SK-N-SH treated with all-trans-retinoic acid at 6 μM for 48 hours (cell line): ENCODE measurements around the gene TMEM131L.

Source experiments
- ARNTL ChIP-seq: fragments of 450-650 bp; formaldehyde crosslinking; IDR thresholded peaks from 2 replicates; pipeline ENCODE4 v1.5.0; 2020; ENCODE audit warnings: low read depth, mild to moderate bottlenecking, moderate library complexity, borderline replicate concordance
- BACH2 ChIP-seq: fragments of 250-450 bp; sonication (Bioruptor Pico); IDR thresholded peaks from 2 replicates; pipeline ENCODE4 v1.9.0; 2021; ENCODE audit warnings: mild to moderate bottlenecking, borderline replicate concordance
- CREB5 ChIP-seq: fragments of 250-450 bp; sonication (Bioruptor Pico); IDR thresholded peaks from 2 replicates; pipeline ENCODE4 v1.5.1; 2020; ENCODE audit warnings: low read depth, mild to moderate bottlenecking, moderate library complexity
- ESRRG ChIP-seq: fragments of 250-450 bp; sonication (Bioruptor Pico); IDR thresholded peaks from 2 replicates; pipeline ENCODE4 v1.6.1; 2021; ENCODE audit warnings: mild to moderate bottlenecking
- ISL1 ChIP-seq: fragments of 250-450 bp; sonication (Bioruptor Pico); IDR thresholded peaks from 2 replicates; pipeline ENCODE4 v2.1.2; 2022; ENCODE audit warnings: mild to moderate bottlenecking, moderate library complexity
- PPARA ChIP-seq: fragments of 250-450 bp; sonication (Bioruptor Pico); IDR thresholded peaks from 2 replicates; pipeline ENCODE4 v1.5.0; 2020; ENCODE audit warnings: mild to moderate bottlenecking, borderline replicate concordance
- RARB ChIP-seq: fragments of 250-450 bp; sonication (Bioruptor Pico); IDR thresholded peaks from 2 replicates; pipeline ENCODE4 v1.8.0; 2021; ENCODE audit warnings: mild to moderate bottlenecking, moderate library complexity
- TCF4 ChIP-seq: fragments of 250-450 bp; sonication (Bioruptor Pico); IDR thresholded peaks from 2 replicates; pipeline ENCODE4 v1.8.0; 2021; ENCODE audit warnings: mild to moderate bottlenecking, moderate library complexity, borderline replicate concordance
- ZC3H10 ChIP-seq: fragments of 250-450 bp; sonication (Bioruptor Pico); IDR thresholded peaks from 2 replicates; pipeline ENCODE4 v1.5.1; 2021; ENCODE audit warnings: mild to moderate bottlenecking, moderate library complexity
- ZFP3 ChIP-seq: fragments of 250-450 bp; sonication (Bioruptor Pico); IDR thresholded peaks from 2 replicates; pipeline ENCODE4 v1.5.0; 2020; ENCODE audit warnings: mild to moderate bottlenecking, moderate library complexity
- ZFP30 ChIP-seq: fragments of 450-650 bp; formaldehyde crosslinking; IDR thresholded peaks from 2 replicates; pipeline ENCODE4 v1.5.0; 2022; ENCODE audit warnings: mild to moderate bottlenecking, moderate library complexity
- ZNF70 ChIP-seq: fragments of 450-650 bp; formaldehyde crosslinking; IDR thresholded peaks from 2 replicates; pipeline ENCODE4 v1.5.0; 2020; ENCODE audit warnings: mild to moderate bottlenecking, moderate library complexity
- ZNF8 ChIP-seq: fragments of 450-650 bp; formaldehyde crosslinking; IDR thresholded peaks from 2 replicates; pipeline ENCODE4 v1.5.0; 2020; ENCODE audit warnings: mild to moderate bottlenecking, moderate library complexity

- TF ChIP-seq ZNF70 (no peak), ZC3H10 (CRISPR knock-in tag) (no peak), ZFP30 (no peak), TCF4 (CRISPR knock-in tag) (no peak), ZFP3 (CRISPR knock-in tag) (no peak), CREB5 (CRISPR knock-in tag) (no peak), PPARA (CRISPR knock-in tag) (no peak), RARB (no peak), ZNF8 (CRISPR knock-in tag) (no peak), BACH2 (CRISPR knock-in tag) (no peak), ARNTL (CRISPR knock-in tag) (no peak), ESRRG (no peak), ISL1 (CRISPR knock-in tag) (no peak; the same call in none of the 2 replicates)
These were observed 46.9 kb downstream of the TMEM131L start for GRCh38 chr4:153512952-153513500.
